Activated CD8-positive, alpha-beta T cell treated with anti-CD3 and anti-CD28 coated beads for 36 hours (primary cell): ENCODE measurements around the gene CRACR2A. TPM values are rescaled to one million over a fixed set of nuclear protein-coding genes. Genes with fewer than 3 reads are reported as not detected.

Experiments used
- ATAC-seq: fragments of 200-7000 bp; cut with Tn5 transposase; one replicate; pipeline ENCODE4 v1.10.0; 2021; ENCODE audit warnings: mild to moderate bottlenecking, moderate library complexity
- CTCF ChIA-PET: fragments of 350-600 bp; sonication (Branson Sonifier 250); formaldehyde crosslinking; loops from one replicate; lab custom pipeline; 2021; ENCODE audit warnings: antibody characterized with exemption; lab: Charles Lee
- POLR2A ChIA-PET: fragments of 350-600 bp; sonication (Branson Sonifier 250); formaldehyde crosslinking; loops from one replicate; lab custom pipeline; 2021; ENCODE audit warnings: antibody characterized with exemption; lab: Charles Lee
- DNase-seq: peaks from one replicate; pipeline ENCODE4 v3.0.0-alpha.2; 2020
- H3K27ac Mint-ChIP-seq: one replicate; pipeline ENCODE4 v1.8.0; 2021; ENCODE audit warnings: mild to moderate bottlenecking, mixed read lengths
- H3K27me3 Mint-ChIP-seq: one replicate; pipeline ENCODE4 v1.8.0; 2021; ENCODE audit warnings: mixed read lengths
- H3K36me3 Mint-ChIP-seq: one replicate; pipeline ENCODE4 v1.8.0; 2021; ENCODE audit warnings: low read depth, mixed read lengths
- H3K4me1 Mint-ChIP-seq: one replicate; pipeline ENCODE4 v1.8.0; 2021; ENCODE audit warnings: low read depth, mixed read lengths
- H3K4me3 Mint-ChIP-seq: one replicate; pipeline ENCODE4 v1.8.0; 2021; ENCODE audit warnings: mild to moderate bottlenecking, moderate library complexity, mixed read lengths
- H3K9me3 Mint-ChIP-seq: one replicate; pipeline ENCODE4 v1.8.0; 2021; ENCODE audit warnings: mixed read lengths
- CTCF ChIP-seq: fragments of 200-600 bp; IDR thresholded peaks from one replicate; pipeline ENCODE4 v1.8.0; 2022; ENCODE audit warnings: antibody characterized with exemption, mild to moderate bottlenecking
- intact Hi-C: fragments of 100-400 bp; cut with micrococcal nuclease; formaldehyde crosslinking; loops from one replicate; pipeline ENCODE4 v1.10.0; 2022
- total RNA-seq, 2 experiments: library from RNA; stranded (reverse); gene quantifications; one replicate each; pipeline ENCODE4 v1.2.3, GENCODE V29; 2021

The CRACR2A gene
- total RNA-seq, 2 experiments from 2014 or later, result 21.2 to 24.7 TPM

DNA sequence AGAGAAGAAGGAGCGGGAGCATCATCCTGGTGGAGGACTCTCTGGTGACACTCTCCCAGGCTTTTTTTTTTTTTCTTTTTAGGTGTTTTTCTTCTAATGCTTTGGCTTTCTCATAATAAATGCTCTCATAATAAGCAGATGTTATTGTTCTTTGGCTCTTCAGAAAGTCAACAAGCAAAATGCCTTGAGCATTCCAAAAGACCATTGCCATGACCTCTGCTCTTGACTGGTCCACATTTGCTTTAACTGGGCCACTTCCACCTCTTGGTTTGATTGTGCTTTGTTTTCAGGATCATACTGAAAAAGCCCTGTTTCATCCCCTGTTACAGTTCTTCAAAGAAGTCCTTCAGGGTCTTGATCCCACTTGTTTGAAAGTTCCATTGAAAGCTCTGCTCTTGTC lies 36.9 kb downstream of the CRACR2A start:
- peaks cover 24% of the 10 kb centered on the region for H3K36me3 Mint-ChIP-seq
- POLR2A ChIA-PET, result no interaction called here
- peaks cover 8% of the 10 kb centered on the region for H3K4me1 Mint-ChIP-seq

DNA sequence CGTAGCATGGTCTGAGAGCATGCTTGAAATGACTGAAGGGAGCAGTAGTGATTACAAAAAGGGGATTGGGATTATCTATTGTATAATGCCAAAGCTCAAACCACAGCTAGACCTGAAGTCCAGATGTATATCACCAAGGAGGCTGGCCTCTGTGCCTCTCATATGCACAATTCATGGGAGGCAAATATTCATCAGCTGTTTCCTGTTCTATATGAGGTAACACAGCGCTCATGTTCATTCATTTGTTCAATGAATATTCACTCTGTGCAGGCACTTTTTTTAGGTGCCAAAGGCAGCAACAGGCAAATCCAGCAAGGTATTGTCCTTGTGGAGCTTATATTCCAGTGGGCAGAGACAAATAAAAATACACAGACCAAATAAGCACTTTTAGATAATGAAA lies 39.0 kb downstream of the CRACR2A start:
- Mint-ChIP-seq H3K27me3 (no peaks in the 10 kb centered on the region), H3K4me3 (no peak overlapping the region), H3K36me3 (peaks cover 19% of the 10 kb centered on the region), H3K27ac (no peak overlapping the region), H3K4me1 (peaks cover 8% of the 10 kb centered on the region), H3K9me3 (no peaks in the 10 kb centered on the region)
- ChIA-PET CTCF (no interaction called here), POLR2A (no interaction called here)
- no peak for ATAC-seq
- no peak for TF ChIP-seq CTCF
- intact Hi-C loops, result no loop called here
- DNase-seq, result no peak

More for the DNA sequence above, 36.9 kb downstream of the CRACR2A start:
- H3K27ac Mint-ChIP-seq, result no peak overlapping the region
- H3K27me3 Mint-ChIP-seq, result no peaks in the 10 kb centered on the region
- no peak overlapping the region for H3K4me3 Mint-ChIP-seq
- ATAC-seq, result no peak
- no peak for TF ChIP-seq CTCF
- intact Hi-C loops, result no loop called here
- H3K9me3 Mint-ChIP-seq, result no peaks in the 10 kb centered on the region
- no peak for DNase-seq
- CTCF ChIA-PET, result interaction anchor here (1.1 kb wide), 1 partner anchor 11 kb away, joined by 3 read pairs; no protein-coding TSS in a partner anchor

GRCh38 chr12:3713483-3713882 lies 39.4 kb downstream of the CRACR2A start:
- no peaks in the 10 kb centered on the region for H3K27me3 Mint-ChIP-seq
- H3K4me1 Mint-ChIP-seq, result peaks cover 8% of the 10 kb centered on the region
- ATAC-seq (no peak), DNase-seq (no peak)
- no peak overlapping the region for H3K4me3 Mint-ChIP-seq
- POLR2A ChIA-PET, result no interaction called here
- peaks cover 18% of the 10 kb centered on the region for H3K36me3 Mint-ChIP-seq
- H3K9me3 Mint-ChIP-seq, result no peaks in the 10 kb centered on the region
- no peak overlapping the region for H3K27ac Mint-ChIP-seq
- no peak for TF ChIP-seq CTCF
- intact Hi-C loops, result no loop called here
- CTCF ChIA-PET, result no interaction called here

DNA sequence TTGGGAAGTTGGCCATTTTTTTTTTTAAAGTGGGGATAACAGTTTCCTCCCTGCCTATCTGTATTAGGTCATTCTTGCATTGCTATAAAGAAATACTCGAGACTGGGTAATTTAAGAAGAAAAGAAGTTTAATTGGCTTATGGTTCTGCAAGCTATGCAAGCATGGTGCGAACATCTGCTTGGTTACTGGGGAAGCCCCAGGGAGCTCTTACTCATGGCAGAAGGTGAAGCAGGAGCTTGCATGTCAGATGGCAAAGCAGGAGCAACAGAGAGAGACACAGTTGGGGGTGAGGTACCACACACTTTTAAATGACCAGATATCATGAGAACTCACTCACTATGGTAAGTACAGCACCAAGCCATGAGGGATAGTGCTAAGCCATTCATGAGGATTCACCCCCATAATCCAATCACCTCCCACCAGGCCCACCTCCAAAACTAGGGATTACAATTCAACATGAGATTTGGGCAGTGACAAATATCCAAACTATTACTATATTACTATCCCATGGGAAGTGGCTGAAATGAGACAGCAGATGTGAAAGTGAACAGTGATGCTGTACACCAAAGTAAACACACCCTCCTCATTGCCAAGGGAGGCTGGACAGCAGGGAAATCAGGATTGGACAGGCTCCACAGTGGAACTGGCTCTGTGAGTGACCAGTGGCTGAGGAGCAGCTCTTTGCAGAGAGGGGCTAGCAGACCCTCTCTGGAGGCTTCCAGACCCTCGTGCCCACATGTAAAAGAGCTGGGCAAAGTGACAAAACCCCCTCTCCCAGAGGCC lies 40.5 kb downstream of the CRACR2A start:
- Mint-ChIP-seq H3K27ac (peak overlapping the region; percentile 12), H3K4me3 (no peak overlapping the region), H3K4me1 (peaks cover 8% of the 10 kb centered on the region), H3K36me3 (peaks cover 14% of the 10 kb centered on the region), H3K9me3 (no peaks in the 10 kb centered on the region), H3K27me3 (no peaks in the 10 kb centered on the region)
- ATAC-seq, result no peak
- intact Hi-C loops, result no loop called here
- no peak for TF ChIP-seq CTCF
- ChIA-PET CTCF (no interaction called here), POLR2A (no interaction called here)
- DNase-seq, result no peak

DNA sequence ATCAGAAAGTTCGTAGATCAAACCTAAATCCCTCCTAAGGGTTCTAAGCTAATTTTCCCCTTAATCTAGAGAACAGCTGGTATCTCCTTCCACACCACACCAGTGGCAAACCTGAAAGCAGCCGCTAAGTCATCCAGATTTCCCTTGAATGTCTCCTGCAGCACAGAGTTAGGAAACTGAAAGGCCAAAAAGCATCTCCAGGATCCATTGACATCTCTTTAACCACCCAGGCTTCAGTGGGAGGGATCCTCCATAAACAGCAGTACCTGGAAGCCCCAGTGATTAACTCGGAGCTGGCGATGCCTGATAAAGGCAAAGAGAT lies 47.6 kb downstream of the CRACR2A start:
- intact Hi-C loops, result no loop called here
- ChIA-PET POLR2A (no interaction called here), CTCF (interaction anchor here (1.0 kb wide), 1 partner anchor 47 kb away, joined by 3 read pairs; the partner anchor contains the start of gene CRACR2A)
- Mint-ChIP-seq H3K36me3 (peaks cover 31% of the 10 kb centered on the region), H3K27ac (no peak overlapping the region), H3K4me1 (peaks cover 5% of the 10 kb centered on the region), H3K4me3 (no peak overlapping the region), H3K9me3 (peaks cover 10% of the 10 kb centered on the region), H3K27me3 (no peaks in the 10 kb centered on the region)
- DNase-seq (no peak), ATAC-seq (no peak)
- TF ChIP-seq CTCF, result no peak
